ENCODE data around the gene NEK9.
A peak's percentile ranks its signal among the peaks of the same experiment; 100 is the strongest.
"Not testable (repeated sequence)": the region's sequence is repeated elsewhere in the genome, so short reads cannot be mapped to it uniquely, and the experiment has no call there.

The NEK9 gene

DNA sequence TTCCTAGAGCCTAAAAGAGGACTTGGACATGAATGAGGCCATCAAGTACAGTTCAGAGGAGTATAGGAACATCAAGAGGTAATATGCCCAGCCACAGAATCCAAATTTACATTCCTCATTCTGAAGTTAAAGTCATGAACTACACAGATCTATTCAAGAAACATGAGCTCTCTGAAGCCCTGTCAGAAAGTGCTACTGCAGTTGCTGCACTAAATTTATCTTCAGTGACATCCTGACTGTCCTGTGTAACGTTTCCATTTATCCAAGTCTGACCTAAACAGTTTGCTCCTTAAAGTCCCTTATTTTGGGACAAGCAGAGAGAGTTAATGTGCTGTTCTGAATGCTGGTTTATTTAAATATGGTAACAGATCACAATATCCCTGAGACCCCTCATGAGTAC, 28.2 kb downstream of the NEK9 start:
- no peak for DNase-seq

DNA sequence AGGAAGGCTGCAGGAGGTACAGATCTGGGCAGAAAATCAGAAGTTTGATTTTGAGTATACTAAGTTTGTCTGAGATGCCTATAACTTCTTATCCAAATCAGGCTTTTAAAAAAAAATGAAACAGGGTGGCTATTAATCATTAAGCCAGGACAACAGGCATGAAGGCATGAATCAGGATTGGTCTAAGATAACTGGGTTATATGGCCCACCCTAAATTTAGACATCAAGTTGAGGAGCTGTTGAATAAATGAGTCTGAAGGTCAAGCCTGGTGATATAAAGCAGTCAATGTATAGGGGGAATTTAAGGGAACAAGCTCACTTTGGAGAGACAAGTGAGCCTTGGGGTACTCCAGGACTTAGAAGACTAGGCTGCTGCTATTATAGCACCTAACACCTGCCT, 28.6 kb downstream of the NEK9 start:
- no peak for DNase-seq

DNA sequence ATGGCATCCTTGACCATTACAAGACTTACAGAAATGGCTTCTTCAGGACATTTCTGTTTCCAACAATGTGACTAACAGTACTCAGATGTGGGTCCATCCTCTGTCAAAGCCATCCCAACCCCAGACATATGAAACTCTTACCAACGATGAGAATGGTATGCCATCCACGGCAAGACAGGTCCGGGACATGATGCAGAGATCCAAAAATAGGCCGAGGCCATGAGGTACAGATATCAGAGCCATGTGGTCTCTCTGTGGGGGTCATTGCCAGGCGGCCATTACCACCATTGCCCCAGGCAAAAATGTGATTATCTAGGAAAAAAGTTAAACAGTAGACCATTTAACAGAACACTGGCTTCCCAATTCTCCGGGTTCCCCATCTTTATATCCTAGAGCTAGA, 29.9 kb downstream of the NEK9 start:
- DNase-seq: no peak

DNA sequence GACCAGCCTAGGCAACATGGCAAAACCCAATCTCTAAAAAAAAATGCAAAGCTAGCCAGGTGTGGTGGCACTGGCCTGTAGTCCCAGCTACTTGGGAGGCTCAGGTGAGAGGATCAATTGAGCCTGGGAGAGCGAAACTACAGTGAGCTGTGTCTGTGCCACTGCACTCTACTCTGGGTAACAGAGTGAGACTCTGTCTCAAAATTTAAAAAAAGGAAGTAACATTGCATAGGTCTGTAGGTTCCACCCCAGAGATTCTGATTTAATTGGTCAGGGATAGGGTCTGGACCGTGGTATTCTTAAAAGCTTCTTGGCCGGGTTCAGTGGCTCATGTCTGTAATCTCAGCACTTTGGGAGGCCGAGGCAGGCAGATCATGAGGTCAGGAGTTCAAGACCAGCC, 31.2 kb downstream of the NEK9 start:
- no peak for DNase-seq

GRCh38 chr14:75094896-75095295, 32.0 kb downstream of the NEK9 start:
- DNase-seq: no peak

GRCh38 chr14:75092698-75093097, 34.1 kb downstream of the NEK9 start:
- DNase-seq: no peak

- DNase-seq: no peak
Observed at GRCh38 chr14:75091251-75091650, 35.6 kb downstream of the NEK9 start.

GRCh38 chr14:75090353-75090752, 36.5 kb downstream of the NEK9 start:
- no peak for DNase-seq

- DNase-seq: peak in 5 of 6 experiments; percentile 10 to 52 (median 20)
Observed at GRCh38 chr14:75088566-75089373, 38.1 kb downstream of the NEK9 start.

GRCh38 chr14:75088153-75088552, 38.7 kb downstream of the NEK9 start:
- no peak for DNase-seq

GRCh38 chr14:75084513-75084912, 42.3 kb downstream of the NEK9 start:
- no peak for DNase-seq

GRCh38 chr14:75083271-75083670, 43.6 kb downstream of the NEK9 start:
- DNase-seq: no peak

- no peak for DNase-seq
Observed at GRCh38 chr14:75081660-75082229, 45.1 kb downstream of the NEK9 start.

GRCh38 chr14:75079521-75079920, 47.3 kb downstream of the NEK9 start:
- DNase-seq: no peak

GRCh38 chr14:75077794-75078193, 49.1 kb downstream of the NEK9 start:
- no peak for DNase-seq

GRCh38 chr14:75070383-75070782, 56.5 kb downstream of the NEK9 start:
- DNase-seq: no peak

DNA sequence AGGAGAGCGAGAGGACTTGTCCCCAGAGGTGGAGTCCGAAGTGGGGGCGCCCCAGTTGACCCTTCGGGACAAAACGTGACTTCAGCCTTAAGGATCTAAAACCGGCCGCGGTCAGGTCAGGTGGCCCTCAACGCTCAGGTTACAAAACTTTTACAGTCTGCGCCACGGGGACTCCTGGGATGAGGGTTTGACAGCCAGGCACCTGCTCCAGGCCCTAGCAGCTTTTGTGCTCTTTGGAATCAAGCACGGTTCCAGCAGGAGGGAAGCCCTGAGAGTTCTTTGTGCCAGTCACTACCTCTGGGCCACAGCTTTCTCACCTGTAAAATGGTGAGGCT, 57.1 kb downstream of the NEK9 start:
- DNase-seq: peak in 1 of 6 experiments; percentile 17

GRCh38 chr14:75069121-75069810, 57.6 kb downstream of the NEK9 start, which contains the start of gene ZC2HC1C:
ZC2HC1C (plus strand) TSS chr14:75069641; CDS start chr14:75070574, 933 bp downstream.
- DNase-seq: peak; percentile 2 to 37 (median 32)

GRCh38 chr14:75068294-75069120, 58.3 kb downstream of the NEK9 start:
- DNase-seq: no peak

DNA sequence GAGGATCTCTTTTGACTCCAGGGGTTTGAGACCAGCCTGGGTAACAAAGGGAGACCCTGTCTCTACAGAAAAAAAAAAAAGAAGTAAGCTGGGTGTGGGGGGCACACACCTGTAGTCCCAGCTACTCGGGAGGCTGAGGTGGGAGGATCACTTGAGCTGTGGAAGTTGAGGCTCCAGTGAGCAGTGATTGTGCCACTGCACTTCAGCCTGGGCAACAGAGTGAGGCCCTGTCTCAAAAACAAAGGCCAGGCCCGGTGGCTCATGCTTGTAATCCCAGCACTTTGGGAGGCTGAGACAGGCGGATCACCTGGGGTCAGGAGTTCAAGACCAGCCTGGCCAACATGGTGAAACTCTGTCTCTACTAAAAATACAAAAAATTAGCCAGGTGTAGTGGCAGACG, 59.1 kb downstream of the NEK9 start:
- DNase-seq: not testable (repeated sequence)

DNA sequence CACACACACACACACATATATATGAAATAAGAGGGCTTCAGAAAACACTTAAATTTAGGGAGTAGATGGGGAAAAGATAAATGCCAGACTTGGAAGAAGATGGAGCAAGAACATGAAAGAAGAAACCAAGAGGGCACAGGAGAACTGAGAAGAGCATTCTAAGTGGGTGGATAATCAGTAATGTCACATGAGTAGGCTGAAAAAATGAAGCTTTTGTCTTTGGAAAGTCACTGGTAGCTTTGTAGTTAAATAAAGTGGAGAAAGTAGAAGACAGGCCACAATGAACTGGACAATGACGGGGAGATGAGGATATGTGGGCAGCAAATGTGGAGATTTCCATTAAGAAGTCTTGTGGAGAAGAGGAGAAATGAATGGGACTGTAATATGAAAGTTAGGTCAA, 59.6 kb downstream of the NEK9 start:
- no peak for DNase-seq

- no peak for DNase-seq
Observed at GRCh38 chr14:75066691-75067090, 60.2 kb downstream of the NEK9 start.

- DNase-seq: no peak
Observed at GRCh38 chr14:75064205-75064567, 62.7 kb downstream of the NEK9 start.
